Stimulated activated CD8-positive, alpha-beta memory T cell treated with anti-CD3 and anti-CD28 coated beads, Interleukin-2, amount 100 ng/mL, for 1 hour (primary cell): ENCODE results near the gene TRMT6.

Source experiments
- DNase-seq, 2 donors: peaks; one replicate each; pipeline ENCODE4 v3.0.0-alpha.2; 2020; ENCODE audit warnings: low read depth in 2 of 2

TRMT6 gene

GRCh38 chr20:5899444-5899843 lies 50.9 kb downstream of the TRMT6 start:
- no peak for DNase-seq

GRCh38 chr20:5895626-5896025 lies 54.7 kb downstream of the TRMT6 start:
- DNase-seq = no peak

GRCh38 chr20:5893621-5894020 lies 56.7 kb downstream of the TRMT6 start:
- DNase-seq = no peak

- DNase-seq = no peak
Measured at GRCh38 chr20:5893052-5893451, 57.3 kb downstream of the TRMT6 start.

GRCh38 chr20:5890773-5891441 lies 59.4 kb downstream of the TRMT6 start:
- DNase-seq = no peak

GRCh38 chr20:5888041-5888440 lies 62.3 kb downstream of the TRMT6 start:
- no peak for DNase-seq

- no peak for DNase-seq
Measured at GRCh38 chr20:5887386-5887785, 62.9 kb downstream of the TRMT6 start.
